Fibroblast of villous mesenchyme (primary cell): Measurements from ENCODE around the gene AATK. TPM values are rescaled to one million over a fixed set of nuclear protein-coding genes. Genes with fewer than 3 reads are reported as not detected.

Experiments used
- DNase-seq: peaks from one replicate; pipeline ENCODE4 v3.0.0-alpha.2; 2010; ENCODE audit warnings: low read depth
- H3K4me3 ChIP-seq: 2 replicates; pipeline ENCODE4 v1.5.1; 2011; ENCODE audit warnings: low read depth, mild to moderate bottlenecking, low read length
- total RNA-seq: library from RNA; depleted of rRNA; stranded (reverse); fragments of >200 nt; gene quantifications from 2 replicates; pipeline ENCODE4 v1.2.3, GENCODE V29; 2012
- TF ChIP-seq, protein P1 (sequence below): IDR thresholded peaks from 2 replicates; pipeline ENCODE4 v1.5.1; 2012; ENCODE audit warnings: low read depth, mild to moderate bottlenecking, low read length; ENCODE audit not compliant: insufficient read depth

The AATK gene
- total RNA-seq, 1 donor: under 0.01 TPM

DNA sequence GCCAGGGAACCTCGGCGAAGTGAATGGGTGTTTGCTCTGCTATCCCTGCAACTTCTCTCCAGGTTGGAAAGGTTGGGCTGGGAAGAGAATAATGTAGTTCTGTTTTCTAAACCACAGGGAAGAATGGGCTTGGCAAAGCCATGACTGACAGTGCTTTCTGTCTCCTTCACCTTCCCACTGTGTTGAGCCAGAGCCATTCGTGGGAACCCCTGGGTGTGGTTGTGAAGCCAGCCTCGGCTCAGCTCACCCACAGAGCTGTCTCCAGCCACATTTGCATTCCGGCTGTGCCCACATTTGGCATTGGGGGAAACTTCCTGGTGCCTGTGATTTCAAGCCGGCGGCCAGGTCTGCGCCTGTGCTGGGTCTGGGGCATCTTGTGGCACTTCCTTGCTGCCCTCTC lies 91.1 kb downstream of the AATK start:
- no peak for DNase-seq

DNA sequence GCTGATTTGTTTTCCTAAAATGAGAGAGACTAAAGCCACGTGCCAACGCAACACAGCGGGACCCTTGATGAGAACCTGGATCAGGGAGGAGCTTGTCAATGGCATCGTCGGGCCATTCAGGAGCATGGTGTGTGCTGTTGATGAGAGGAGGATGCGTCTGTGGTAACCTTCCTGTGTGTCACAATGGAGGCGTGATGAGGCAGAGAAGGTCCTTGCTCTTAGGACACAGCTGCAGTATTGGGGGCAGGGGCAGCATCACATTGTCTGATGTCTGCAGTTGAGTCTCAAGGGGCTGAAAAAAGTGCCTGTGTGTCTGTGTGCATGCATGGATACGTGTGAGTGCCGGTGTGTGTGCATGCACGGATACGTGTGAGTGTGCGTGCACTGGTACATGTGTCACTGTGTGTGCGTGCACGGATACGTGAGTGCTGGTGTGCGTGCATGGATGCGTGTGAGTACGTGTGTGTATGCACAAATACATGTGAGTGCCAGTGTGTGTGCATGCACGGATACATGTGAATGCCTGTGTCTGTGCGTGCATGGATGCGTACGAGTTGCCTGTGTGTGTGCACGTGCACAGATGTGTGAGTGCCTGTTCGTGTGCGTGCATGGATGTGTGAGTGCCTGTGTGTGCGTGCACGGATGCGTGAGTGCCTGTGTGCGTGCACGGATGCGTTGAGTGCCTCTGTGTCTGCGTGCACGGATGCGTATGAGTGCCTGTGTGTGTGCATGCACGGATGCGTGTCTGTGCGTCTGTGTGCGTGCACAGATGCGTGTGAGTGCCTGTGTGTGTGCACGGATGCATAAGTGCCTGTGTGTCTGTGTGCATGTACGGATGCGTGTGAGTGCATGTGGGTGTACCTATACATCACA lies 91.8 kb downstream of the AATK start:
- DNase-seq: no peak
- TF ChIP-seq, protein P1, sequence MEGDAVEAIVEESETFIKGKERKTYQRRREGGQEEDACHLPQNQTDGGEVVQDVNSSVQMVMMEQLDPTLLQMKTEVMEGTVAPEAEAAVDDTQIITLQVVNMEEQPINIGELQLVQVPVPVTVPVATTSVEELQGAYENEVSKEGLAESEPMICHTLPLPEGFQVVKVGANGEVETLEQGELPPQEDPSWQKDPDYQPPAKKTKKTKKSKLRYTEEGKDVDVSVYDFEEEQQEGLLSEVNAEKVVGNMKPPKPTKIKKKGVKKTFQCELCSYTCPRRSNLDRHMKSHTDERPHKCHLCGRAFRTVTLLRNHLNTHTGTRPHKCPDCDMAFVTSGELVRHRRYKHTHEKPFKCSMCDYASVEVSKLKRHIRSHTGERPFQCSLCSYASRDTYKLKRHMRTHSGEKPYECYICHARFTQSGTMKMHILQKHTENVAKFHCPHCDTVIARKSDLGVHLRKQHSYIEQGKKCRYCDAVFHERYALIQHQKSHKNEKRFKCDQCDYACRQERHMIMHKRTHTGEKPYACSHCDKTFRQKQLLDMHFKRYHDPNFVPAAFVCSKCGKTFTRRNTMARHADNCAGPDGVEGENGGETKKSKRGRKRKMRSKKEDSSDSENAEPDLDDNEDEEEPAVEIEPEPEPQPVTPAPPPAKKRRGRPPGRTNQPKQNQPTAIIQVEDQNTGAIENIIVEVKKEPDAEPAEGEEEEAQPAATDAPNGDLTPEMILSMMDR: no peak
- no peak overlapping the region for H3K4me3 ChIP-seq

More for the DNA sequence above, 91.1 kb downstream of the AATK start:
- TF ChIP-seq, protein P1: no peak
- H3K4me3 ChIP-seq: no peak overlapping the region

DNA sequence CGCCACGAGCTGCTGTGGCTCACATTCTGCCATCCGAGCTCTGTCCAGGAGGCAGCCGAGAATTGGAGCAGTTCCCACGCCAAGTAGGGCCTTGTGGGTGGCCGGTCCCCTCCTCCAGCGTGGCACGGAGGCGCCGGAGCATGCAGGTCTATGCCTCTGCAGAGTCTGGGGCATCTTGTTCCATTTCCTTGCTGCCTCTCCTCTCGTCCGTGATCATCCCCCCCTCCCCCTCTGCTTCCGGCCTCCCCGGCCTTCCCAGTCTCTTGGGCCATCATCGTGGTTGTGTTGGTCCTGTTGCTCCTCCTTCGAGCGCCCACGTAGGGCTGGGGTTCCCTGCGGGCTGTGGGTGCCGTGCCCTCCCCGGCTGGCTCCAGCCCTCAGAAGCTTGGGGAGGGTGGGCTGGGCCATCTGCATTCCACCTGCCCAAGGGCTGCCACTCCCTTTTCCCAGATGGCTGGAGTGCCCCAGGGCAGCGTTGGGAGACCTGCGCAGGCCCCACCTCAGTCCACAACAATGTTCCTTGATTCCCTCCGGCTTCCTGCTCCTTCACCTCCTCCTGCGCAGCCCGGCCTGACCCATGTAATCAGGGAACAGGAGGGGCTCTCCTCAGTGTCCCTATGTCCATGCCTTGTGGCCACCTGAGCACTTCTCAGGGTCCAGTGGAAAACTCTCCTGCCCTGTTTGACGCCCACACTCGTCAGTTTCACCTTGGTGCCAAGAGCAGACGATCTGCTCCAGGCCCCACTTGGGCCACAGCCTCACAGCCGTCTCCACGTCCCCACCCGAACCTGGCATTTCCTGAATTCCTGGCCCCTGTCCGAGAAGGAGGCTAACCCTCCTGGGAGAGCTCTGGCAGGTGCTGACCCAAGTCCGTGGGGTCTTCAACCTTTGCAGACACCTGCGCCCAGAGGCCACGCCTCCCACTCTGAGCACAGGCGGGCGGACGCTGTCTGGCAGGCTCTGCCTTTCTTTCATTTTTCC lies 94.0 kb downstream of the AATK start:
- TF ChIP-seq, protein P1: no peak
- H3K4me3 ChIP-seq: no peak overlapping the region
- no peak for DNase-seq

DNA sequence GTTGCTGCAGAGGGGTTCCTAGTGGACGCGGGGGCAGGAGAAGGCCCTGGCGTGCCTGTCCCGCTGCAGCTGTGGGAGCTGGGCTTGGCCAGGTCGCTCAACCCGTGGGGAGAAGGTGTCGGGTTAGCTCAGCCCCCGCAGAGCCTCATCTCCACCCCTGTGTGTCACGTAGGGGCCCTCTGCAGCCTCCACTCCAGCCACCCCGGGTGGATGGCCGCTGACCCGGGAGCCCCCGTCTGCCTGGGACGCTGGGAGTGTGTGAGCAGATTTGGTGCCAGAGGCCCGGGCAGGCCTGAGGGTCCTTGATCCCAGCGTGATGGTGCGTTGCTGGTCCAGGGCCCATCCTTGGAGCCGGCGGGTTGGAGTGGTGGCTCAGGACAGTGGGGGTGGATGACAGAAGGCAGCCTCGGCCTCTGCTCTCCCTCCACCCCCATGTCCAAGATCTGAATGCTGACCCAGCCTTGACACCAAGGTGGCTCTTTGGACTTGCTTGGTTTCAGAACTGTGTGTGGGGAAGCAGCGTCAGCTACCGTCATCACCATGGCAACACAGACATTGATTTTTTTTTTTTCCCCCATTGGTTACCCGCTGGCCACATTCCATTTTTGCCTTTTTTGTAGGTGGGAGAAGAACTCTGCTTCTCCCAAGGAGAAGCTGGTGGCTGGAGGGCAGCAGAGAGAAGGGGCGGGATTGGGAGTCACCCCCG lies 95.3 kb downstream of the AATK start:
- DNase-seq: no peak
- H3K4me3 ChIP-seq: no peak overlapping the region
- TF ChIP-seq, protein P1: no peak

DNA sequence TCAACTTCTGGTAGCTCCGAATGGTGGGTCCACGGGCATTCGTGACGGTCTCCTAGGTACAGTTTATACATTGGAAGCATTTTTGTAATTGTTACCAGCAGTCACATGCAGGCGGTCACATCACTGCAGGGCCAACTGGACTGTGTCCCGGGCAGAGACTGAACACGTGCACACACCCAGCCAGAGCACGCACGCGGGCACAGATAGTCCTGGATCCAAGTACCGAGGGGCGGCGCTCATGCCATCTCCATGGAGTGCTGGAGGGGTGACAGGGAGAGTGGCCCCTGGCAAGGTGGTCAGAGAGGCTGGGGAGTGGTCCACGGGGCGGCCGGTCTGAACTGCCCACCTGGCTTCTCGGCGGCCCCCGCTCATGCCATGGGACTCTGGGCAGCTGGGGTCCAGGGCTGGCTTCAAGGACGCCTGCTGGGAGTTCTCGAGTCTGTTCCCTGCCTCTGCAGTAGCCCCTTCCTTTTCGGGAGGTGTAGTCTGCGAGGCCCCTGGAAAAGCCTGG lies 96.8 kb downstream of the AATK start:
- H3K4me3 ChIP-seq: no peak overlapping the region
- TF ChIP-seq, protein P1: no peak
- DNase-seq: no peak
